ENCODE results near the gene DCAF17.
"Not testable (repeated sequence)": the region's sequence is repeated elsewhere in the genome, so short reads cannot be mapped to it uniquely, and the experiment has no call there.

The DCAF17 gene

GRCh38 chr2:171512683-171513195 lies 78.7 kb downstream of the DCAF17 start:
- no peak for DNase-seq (ENCODE audit: low read depth in 1 of 2, low spot score in 1 of 2)

- no peak for DNase-seq (ENCODE audit: low read depth in 1 of 2, low spot score in 1 of 2)
Observed at GRCh38 chr2:171513719-171514160, 79.7 kb downstream of the DCAF17 start.

- no peak for DNase-seq (ENCODE audit: low read depth in 1 of 2, low spot score in 1 of 2)
Observed at GRCh38 chr2:171514908-171515582, 81.0 kb downstream of the DCAF17 start.

GRCh38 chr2:171515672-171516298 lies 81.8 kb downstream of the DCAF17 start:
- no peak for DNase-seq (ENCODE audit: low read depth in 1 of 2, low spot score in 1 of 2)

- DNase-seq (ENCODE audit: low read depth in 1 of 2, low spot score in 1 of 2): no peak
Observed at GRCh38 chr2:171516793-171517192, 82.8 kb downstream of the DCAF17 start.

GRCh38 chr2:171520471-171520870 lies 86.4 kb downstream of the DCAF17 start:
- no peak for DNase-seq (ENCODE audit: low read depth in 1 of 2, low spot score in 1 of 2)

GRCh38 chr2:171521361-171522051 lies 87.5 kb downstream of the DCAF17 start:
- no peak for DNase-seq (ENCODE audit: low read depth in 1 of 2, low spot score in 1 of 2)

- no peak for DNase-seq (ENCODE audit: low read depth in 1 of 2, low spot score in 1 of 2)
Observed at GRCh38 chr2:171522052-171522787, 88.2 kb downstream of the DCAF17 start, which contains the start of gene CYBRD1. Gene CYBRD1, plus strand, starts transcription at chr2:171522474. Its CDS starts 72 bp downstream, at chr2:171522546.

- DNase-seq (ENCODE audit: low read depth in 1 of 2, low spot score in 1 of 2): no peak
Observed at GRCh38 chr2:171522788-171523087, 88.7 kb downstream of the DCAF17 start.

GRCh38 chr2:171523088-171524017 lies 89.3 kb downstream of the DCAF17 start:
- DNase-seq (ENCODE audit: low read depth in 1 of 2, low spot score in 1 of 2): no peak

GRCh38 chr2:171524018-171524401 lies 90.0 kb downstream of the DCAF17 start:
- no peak for DNase-seq (ENCODE audit: low read depth in 1 of 2, low spot score in 1 of 2)

- no peak for DNase-seq (ENCODE audit: low read depth in 1 of 2, low spot score in 1 of 2)
Observed at GRCh38 chr2:171529914-171530313, 95.9 kb downstream of the DCAF17 start.

- DNase-seq (ENCODE audit: low read depth in 1 of 2, low spot score in 1 of 2): no peak
Observed at GRCh38 chr2:171530378-171530777, 96.4 kb downstream of the DCAF17 start.

GRCh38 chr2:171530859-171531258 lies 96.8 kb downstream of the DCAF17 start:
- not testable (repeated sequence) for DNase-seq (ENCODE audit: low read depth in 1 of 2, low spot score in 1 of 2)

- no peak for DNase-seq (ENCODE audit: low read depth in 1 of 2, low spot score in 1 of 2)
Observed at GRCh38 chr2:171531291-171531690, 97.3 kb downstream of the DCAF17 start.

- no peak for DNase-seq (ENCODE audit: low read depth in 1 of 2, low spot score in 1 of 2)
Observed at GRCh38 chr2:171531836-171532450, 97.9 kb downstream of the DCAF17 start.

- no peak for DNase-seq (ENCODE audit: low read depth in 1 of 2, low spot score in 1 of 2)
Observed at GRCh38 chr2:171533331-171533730, 99.3 kb downstream of the DCAF17 start.

All from activated T-helper 1 cell treated with anti-CD3 and anti-CD28 coated beads, Interleukin-2, amount 50 U/mL, for 16 hours (primary cell).